H9 (cell line): ENCODE measurements around the gene TUT7. TPM values are rescaled to one million over a fixed set of nuclear protein-coding genes. Genes with fewer than 3 reads are reported as not detected.

ENCODE experiments used
- DNase-seq: peaks from one replicate; pipeline ENCODE4 v3.0.0-alpha.2; 2017
- H2AFZ ChIP-seq: one replicate; pipeline ENCODE4 v1.6.1; 2013; ENCODE audit warnings: mild to moderate bottlenecking, low read length, control low read depth, moderate library complexity
- H2AK5ac ChIP-seq: 2 replicates; pipeline ENCODE4 v1.6.1; 2013; ENCODE audit warnings: low read length, control low read depth, mixed read lengths; ENCODE audit not compliant: insufficient read length
- H2BK120ac ChIP-seq: one replicate; pipeline ENCODE4 v1.6.1; 2013; ENCODE audit warnings: low read depth, mild to moderate bottlenecking, low read length, control low read depth, inconsistent platforms; ENCODE audit not compliant: poor library complexity, severe bottlenecking
- H2BK12ac ChIP-seq: 2 replicates; pipeline ENCODE4 v1.6.1; 2013; ENCODE audit warnings: low read length, control low read depth, mixed read lengths, low read depth; ENCODE audit not compliant: insufficient read length
- H2BK15ac ChIP-seq: 2 replicates; pipeline ENCODE4 v1.6.1; 2013; ENCODE audit warnings: low read depth, low read length, control low read depth
- H2BK20ac ChIP-seq: one replicate; pipeline ENCODE4 v1.6.1; 2013; ENCODE audit warnings: low read depth, mild to moderate bottlenecking, low read length, control low read depth, inconsistent platforms; ENCODE audit not compliant: poor library complexity, severe bottlenecking
- H2BK5ac ChIP-seq: 2 replicates; pipeline ENCODE4 v1.6.1; 2013; ENCODE audit warnings: low read length, control low read depth, mixed read lengths; ENCODE audit not compliant: insufficient read length
- H3K14ac ChIP-seq: 2 replicates; pipeline ENCODE4 v1.6.1; 2013; ENCODE audit warnings: low read length, control low read depth; ENCODE audit not compliant: insufficient read depth
- H3K18ac ChIP-seq: 2 replicates; pipeline ENCODE4 v1.6.1; 2013; ENCODE audit warnings: low read depth, mild to moderate bottlenecking, mixed read lengths, low read length, control low read depth; ENCODE audit not compliant: insufficient read length
- H3K23ac ChIP-seq: 2 replicates; pipeline ENCODE4 v1.6.1; 2013; ENCODE audit warnings: low read length, control low read depth, mixed read lengths, low read depth; ENCODE audit not compliant: insufficient read length
- H3K23me2 ChIP-seq: 2 replicates; pipeline ENCODE4 v1.6.1; 2013; ENCODE audit warnings: low read depth, mild to moderate bottlenecking, mixed read lengths, low read length, control low read depth; ENCODE audit not compliant: insufficient read length, poor library complexity, severe bottlenecking
- H3K27ac ChIP-seq: 2 replicates; pipeline ENCODE4 v1.5.1; 2013; ENCODE audit warnings: low read length, control low read depth, mixed read lengths, low read depth; ENCODE audit not compliant: insufficient read length
- H3K27me3 ChIP-seq: 2 replicates; pipeline ENCODE4 v1.6.1; 2013; ENCODE audit warnings: low read length, control low read depth, inconsistent platforms; ENCODE audit not compliant: insufficient read depth
- H3K4ac ChIP-seq: 2 replicates; pipeline ENCODE4 v1.6.1; 2013; ENCODE audit warnings: low read depth, mild to moderate bottlenecking, control low read depth, inconsistent platforms, low read length, moderate library complexity
- H3K4me1 ChIP-seq: 2 replicates; pipeline ENCODE4 v1.6.1; 2013; ENCODE audit warnings: low read length, control low read depth, inconsistent platforms; ENCODE audit not compliant: insufficient read depth
- H3K4me2 ChIP-seq: 2 replicates; pipeline ENCODE4 v1.6.1; 2013; ENCODE audit warnings: low read length, control low read depth, mixed read lengths; ENCODE audit not compliant: insufficient read length, insufficient read depth
- H3K56ac ChIP-seq: 2 replicates; pipeline ENCODE4 v1.6.1; 2013; ENCODE audit warnings: low read depth, mild to moderate bottlenecking, mixed read lengths, low read length, control low read depth; ENCODE audit not compliant: insufficient read length
- H3K79me1 ChIP-seq: 2 replicates; pipeline ENCODE4 v1.6.1; 2013; ENCODE audit warnings: low read depth, mild to moderate bottlenecking, moderate library complexity, low read length, control low read depth, inconsistent platforms; ENCODE audit not compliant: insufficient read depth, poor library complexity, severe bottlenecking
- H3K79me2 ChIP-seq: 2 replicates; pipeline ENCODE4 v1.6.1; 2013; ENCODE audit warnings: low read length, control low read depth, inconsistent platforms; ENCODE audit not compliant: insufficient read depth
- H3K9ac ChIP-seq: 2 replicates; pipeline ENCODE4 v1.6.1; 2013; ENCODE audit warnings: low read length, control low read depth, mixed read lengths; ENCODE audit not compliant: insufficient read length; ENCODE audit errors: extremely low read depth
- H3K9me3 ChIP-seq: one replicate; pipeline ENCODE4 v1.6.1; 2013; ENCODE audit warnings: low read depth, low read length, inconsistent platforms; ENCODE audit not compliant: control insufficient read depth
- H3T11ph ChIP-seq: one replicate; pipeline ENCODE4 v1.6.1; 2013; ENCODE audit warnings: mild to moderate bottlenecking, low read length, control low read depth, inconsistent platforms
- H4K20me1 ChIP-seq: one replicate; pipeline ENCODE4 v1.6.1; 2013; ENCODE audit not compliant: control insufficient read depth, insufficient read length, insufficient read depth
- H4K5ac ChIP-seq: 2 replicates; pipeline ENCODE4 v1.6.1; 2013; ENCODE audit warnings: low read depth, mild to moderate bottlenecking, mixed read lengths, low read length, control low read depth; ENCODE audit not compliant: insufficient read length
- H4K8ac ChIP-seq: replicated peaks from 2 replicates; pipeline ENCODE4 v1.6.1; 2013; ENCODE audit warnings: low read length, control low read depth, mixed read lengths, low read depth; ENCODE audit not compliant: insufficient read length
- H4K91ac ChIP-seq: 2 replicates; pipeline ENCODE4 v1.6.1; 2013; ENCODE audit warnings: low read depth, mild to moderate bottlenecking, moderate library complexity, mixed read lengths, low read length, control low read depth; ENCODE audit not compliant: insufficient read length
- H3K27ac Mint-ChIP-seq, 3 experiments: 2 replicates in 2 of 3; 3 replicates in 1 of 3; pipeline ENCODE4 v1.8.0; 2020 to 2021; ENCODE audit warnings: mixed read lengths in 3 of 3, mild to moderate bottlenecking in 1 of 3, moderate library complexity in 1 of 3
- H3K27me3 Mint-ChIP-seq: 2 replicates; pipeline ENCODE4 v1.8.0; 2021; ENCODE audit warnings: low read depth, mild to moderate bottlenecking, moderate library complexity, mixed read lengths
- H3K36me3 Mint-ChIP-seq, 3 experiments: 2 replicates in 2 of 3; 3 replicates in 1 of 3; pipeline ENCODE4 v1.8.0; 2020 to 2021; ENCODE audit warnings: low read depth in 3 of 3, mixed read lengths in 3 of 3; ENCODE audit not compliant: insufficient read depth in 1 of 3
- H3K4me1 Mint-ChIP-seq, 2 experiments: 2 replicates each; pipeline ENCODE4 v1.8.0; 2020; ENCODE audit warnings: mixed read lengths in 2 of 2
- H3K4me3 Mint-ChIP-seq, 2 experiments: 2 replicates in 1 of 2; 3 replicates in 1 of 2; pipeline ENCODE4 v1.8.0; 2020 to 2021; ENCODE audit warnings: mild to moderate bottlenecking in 2 of 2, mixed read lengths in 2 of 2, moderate library complexity in 1 of 2
- H3K9me3 Mint-ChIP-seq, 2 experiments: 2 replicates in 1 of 2; 3 replicates in 1 of 2; pipeline ENCODE4 v1.8.0; 2020; ENCODE audit warnings: mild to moderate bottlenecking in 2 of 2, mixed read lengths in 2 of 2, moderate library complexity in 1 of 2
- WGBS: extraction: QIAGEN DNeasy Blood & Tissue Kit; methylation state at CpG from one replicate; pipeline ENCODE4 v1.1.7; 2013; ENCODE audit warnings: missing lambda C conversion rate, low lambda C conversion rate, mixed read lengths; ENCODE audit not compliant: insufficient read length; ENCODE audit errors: extremely low coverage; 5-methylcytosine and 5-hydroxymethylcytosine counted together
- total RNA-seq: library from RNA; stranded (reverse); gene quantifications from 2 replicates; pipeline ENCODE4 v1.2.1, GENCODE V29; 2021
- TF ChIP-seq, protein P1 (sequence below): fragments of 200-600 bp; sonication (generic); conservative IDR thresholded peaks from 3 replicates; pipeline ENCODE4 v1.8.0; 2021; ENCODE audit warnings: antibody characterized with exemption, mild to moderate bottlenecking

Gene TUT7
- total RNA-seq, 1 experiment from 2014 or later, result 23.1 TPM

DNA sequence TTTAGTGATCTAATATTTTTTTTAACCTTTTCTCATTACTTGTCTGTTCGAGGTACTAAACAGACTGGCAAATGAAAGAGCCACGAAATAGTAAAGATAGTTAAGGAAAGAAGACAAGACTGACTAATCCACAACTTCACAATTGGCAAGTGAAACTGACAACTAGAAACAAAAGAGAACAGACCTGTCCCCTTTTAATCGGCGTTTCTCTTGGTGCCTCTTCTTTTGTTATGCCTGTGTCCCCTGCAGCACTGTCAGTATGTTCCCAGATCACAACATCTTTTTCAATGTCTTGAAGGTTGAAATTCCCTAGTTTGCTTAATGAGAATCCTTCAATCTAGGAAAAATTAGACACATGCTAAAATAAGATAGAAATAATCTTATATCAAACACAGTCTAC is 26.1 kb downstream of the TUT7 start:
- no peak overlapping the region for H3T11ph ChIP-seq
- H3K23me2 ChIP-seq, result no peaks in the 10 kb centered on the region
- no peak overlapping the region for H3K27ac ChIP-seq
- no peak overlapping the region for H4K5ac ChIP-seq
- TF ChIP-seq, protein P1, sequence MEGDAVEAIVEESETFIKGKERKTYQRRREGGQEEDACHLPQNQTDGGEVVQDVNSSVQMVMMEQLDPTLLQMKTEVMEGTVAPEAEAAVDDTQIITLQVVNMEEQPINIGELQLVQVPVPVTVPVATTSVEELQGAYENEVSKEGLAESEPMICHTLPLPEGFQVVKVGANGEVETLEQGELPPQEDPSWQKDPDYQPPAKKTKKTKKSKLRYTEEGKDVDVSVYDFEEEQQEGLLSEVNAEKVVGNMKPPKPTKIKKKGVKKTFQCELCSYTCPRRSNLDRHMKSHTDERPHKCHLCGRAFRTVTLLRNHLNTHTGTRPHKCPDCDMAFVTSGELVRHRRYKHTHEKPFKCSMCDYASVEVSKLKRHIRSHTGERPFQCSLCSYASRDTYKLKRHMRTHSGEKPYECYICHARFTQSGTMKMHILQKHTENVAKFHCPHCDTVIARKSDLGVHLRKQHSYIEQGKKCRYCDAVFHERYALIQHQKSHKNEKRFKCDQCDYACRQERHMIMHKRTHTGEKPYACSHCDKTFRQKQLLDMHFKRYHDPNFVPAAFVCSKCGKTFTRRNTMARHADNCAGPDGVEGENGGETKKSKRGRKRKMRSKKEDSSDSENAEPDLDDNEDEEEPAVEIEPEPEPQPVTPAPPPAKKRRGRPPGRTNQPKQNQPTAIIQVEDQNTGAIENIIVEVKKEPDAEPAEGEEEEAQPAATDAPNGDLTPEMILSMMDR, result no peak
- H3K79me1 ChIP-seq, result no peaks in the 10 kb centered on the region
- peaks cover 22 to 63% (median 54%) of the 10 kb centered on the region in 3 experiments; a peak in 6 of 7 replicates for H3K36me3 Mint-ChIP-seq
- H2BK5ac ChIP-seq, result no peak overlapping the region
- H3K4me1 Mint-ChIP-seq, result peaks cover 11 to 16% of the 10 kb centered on the region in 2 experiments
- no peak overlapping the region for H2BK15ac ChIP-seq
- peak; percentile 30 for DNase-seq
- H3K14ac ChIP-seq, result no peak overlapping the region
- no peaks in the 10 kb centered on the region for H3K4me1 ChIP-seq
- H3K27ac Mint-ChIP-seq, result no peak overlapping the region
- H3K9me3 Mint-ChIP-seq, result no peaks in the 10 kb centered on the region
- no peaks in the 10 kb centered on the region for H4K20me1 ChIP-seq
- H4K91ac ChIP-seq, result no peak overlapping the region
- no peak overlapping the region for H3K4me2 ChIP-seq
- H2AFZ ChIP-seq, result no peak overlapping the region
- H3K4me3 Mint-ChIP-seq, result no peak overlapping the region
- H2BK120ac ChIP-seq, result no peak overlapping the region
- H3K4ac ChIP-seq, result no peak overlapping the region
- no peak overlapping the region for H3K9ac ChIP-seq
- H3K18ac ChIP-seq, result no peak overlapping the region
- no peak overlapping the region for H2BK12ac ChIP-seq
- no peak overlapping the region for H3K23ac ChIP-seq
- H4K8ac ChIP-seq, result no peak overlapping the region
- no peaks in the 10 kb centered on the region; the same call in 1 of the 2 replicates for H3K27me3 Mint-ChIP-seq
- no peak overlapping the region for H2AK5ac ChIP-seq
- H3K27me3 ChIP-seq, result no peaks in the 10 kb centered on the region
- no peaks in the 10 kb centered on the region for H3K79me2 ChIP-seq
- H3K56ac ChIP-seq, result no peak overlapping the region
- no peak overlapping the region for H2BK20ac ChIP-seq
- no CpG with 5 or more reads among the region's 4 CpGs for WGBS
- no peaks in the 10 kb centered on the region for H3K9me3 ChIP-seq
